RWPE1 (cell line): ENCODE data around the gene NBEAL1.
A peak's percentile ranks its signal among the peaks of the same experiment; 100 is the strongest.
"Not testable (repeated sequence)": the region's sequence is repeated elsewhere in the genome, so short reads cannot be mapped to it uniquely, and the experiment has no call there.

ENCODE experiments used
- CTCF ChIA-PET: fragments of 350-600 bp; sonication (Branson Sonifier 250); formaldehyde crosslinking; extraction: SDS; loops from one replicate; lab custom pipeline; 2021; lab: Yijun Ruan, JAX
- POLR2A ChIA-PET: fragments of 400-600 bp; formaldehyde crosslinking; extraction: SDS; loops from one replicate; lab custom pipeline; 2020; ENCODE audit warnings: antibody characterized with exemption; ENCODE audit not compliant: low non-redundant PET; lab: Yijun Ruan, JAX
- DNase-seq: peaks from one replicate; pipeline ENCODE4 v3.0.0; 2012; ENCODE audit warnings: low spot score
- H3K27ac ChIP-seq: fragments of 450-650 bp; 2 replicates; pipeline ENCODE4 v1.5.1; 2017
- TF ChIP-seq, protein P1 (sequence below): fragments of 450-650 bp; conservative IDR thresholded peaks from 2 replicates; pipeline ENCODE4 v1.5.1; 2017; ENCODE audit warnings: low read depth, mild to moderate bottlenecking

Gene NBEAL1

DNA sequence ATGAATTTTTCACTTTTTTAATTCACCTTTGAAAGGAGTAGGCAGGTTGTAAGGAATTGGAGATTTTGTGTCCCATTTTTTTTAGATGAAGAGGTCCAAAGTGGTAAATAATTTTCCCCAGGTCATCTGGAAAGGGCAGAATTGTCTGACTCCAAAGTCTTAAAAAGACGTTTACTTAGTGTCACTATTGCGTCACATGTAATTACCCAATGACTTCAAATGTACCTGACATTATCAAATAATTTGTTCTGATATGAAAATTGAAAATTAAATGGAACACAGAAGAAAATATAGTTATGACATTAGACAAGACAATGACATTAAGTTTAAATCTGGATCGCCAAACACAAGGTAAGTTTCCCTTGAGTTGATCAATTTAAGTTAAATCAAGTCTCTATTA is 24.2 kb upstream of the NBEAL1 start:
- H3K27ac ChIP-seq = no peak overlapping the region
- TF ChIP-seq, protein P1, sequence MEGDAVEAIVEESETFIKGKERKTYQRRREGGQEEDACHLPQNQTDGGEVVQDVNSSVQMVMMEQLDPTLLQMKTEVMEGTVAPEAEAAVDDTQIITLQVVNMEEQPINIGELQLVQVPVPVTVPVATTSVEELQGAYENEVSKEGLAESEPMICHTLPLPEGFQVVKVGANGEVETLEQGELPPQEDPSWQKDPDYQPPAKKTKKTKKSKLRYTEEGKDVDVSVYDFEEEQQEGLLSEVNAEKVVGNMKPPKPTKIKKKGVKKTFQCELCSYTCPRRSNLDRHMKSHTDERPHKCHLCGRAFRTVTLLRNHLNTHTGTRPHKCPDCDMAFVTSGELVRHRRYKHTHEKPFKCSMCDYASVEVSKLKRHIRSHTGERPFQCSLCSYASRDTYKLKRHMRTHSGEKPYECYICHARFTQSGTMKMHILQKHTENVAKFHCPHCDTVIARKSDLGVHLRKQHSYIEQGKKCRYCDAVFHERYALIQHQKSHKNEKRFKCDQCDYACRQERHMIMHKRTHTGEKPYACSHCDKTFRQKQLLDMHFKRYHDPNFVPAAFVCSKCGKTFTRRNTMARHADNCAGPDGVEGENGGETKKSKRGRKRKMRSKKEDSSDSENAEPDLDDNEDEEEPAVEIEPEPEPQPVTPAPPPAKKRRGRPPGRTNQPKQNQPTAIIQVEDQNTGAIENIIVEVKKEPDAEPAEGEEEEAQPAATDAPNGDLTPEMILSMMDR = no peak
- no peak for DNase-seq
- ChIA-PET CTCF (no interaction called here), POLR2A (no interaction called here)

DNA sequence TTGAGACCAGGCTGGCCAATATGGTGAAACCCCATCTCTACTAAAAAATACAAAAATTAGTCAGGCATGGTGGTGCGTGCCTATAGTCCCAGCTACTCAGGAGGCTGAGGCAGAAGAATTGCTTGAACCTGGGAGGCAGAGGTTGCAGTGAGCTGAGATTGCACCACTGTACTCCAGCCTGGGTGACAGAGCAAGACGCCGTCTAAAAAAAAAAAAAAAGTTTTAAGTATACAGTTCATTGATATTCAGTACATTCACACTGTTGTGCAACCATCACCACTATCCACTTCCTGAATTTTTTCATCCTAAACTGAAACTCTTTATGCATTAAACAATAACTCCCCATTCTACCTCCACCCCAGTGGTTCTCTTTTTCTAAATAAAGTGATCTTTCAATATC is 17.6 kb upstream of the NBEAL1 start:
- POLR2A ChIA-PET, DNase-seq, CTCF ChIA-PET, H3K27ac ChIP-seq: not testable (repeated sequence)

DNA sequence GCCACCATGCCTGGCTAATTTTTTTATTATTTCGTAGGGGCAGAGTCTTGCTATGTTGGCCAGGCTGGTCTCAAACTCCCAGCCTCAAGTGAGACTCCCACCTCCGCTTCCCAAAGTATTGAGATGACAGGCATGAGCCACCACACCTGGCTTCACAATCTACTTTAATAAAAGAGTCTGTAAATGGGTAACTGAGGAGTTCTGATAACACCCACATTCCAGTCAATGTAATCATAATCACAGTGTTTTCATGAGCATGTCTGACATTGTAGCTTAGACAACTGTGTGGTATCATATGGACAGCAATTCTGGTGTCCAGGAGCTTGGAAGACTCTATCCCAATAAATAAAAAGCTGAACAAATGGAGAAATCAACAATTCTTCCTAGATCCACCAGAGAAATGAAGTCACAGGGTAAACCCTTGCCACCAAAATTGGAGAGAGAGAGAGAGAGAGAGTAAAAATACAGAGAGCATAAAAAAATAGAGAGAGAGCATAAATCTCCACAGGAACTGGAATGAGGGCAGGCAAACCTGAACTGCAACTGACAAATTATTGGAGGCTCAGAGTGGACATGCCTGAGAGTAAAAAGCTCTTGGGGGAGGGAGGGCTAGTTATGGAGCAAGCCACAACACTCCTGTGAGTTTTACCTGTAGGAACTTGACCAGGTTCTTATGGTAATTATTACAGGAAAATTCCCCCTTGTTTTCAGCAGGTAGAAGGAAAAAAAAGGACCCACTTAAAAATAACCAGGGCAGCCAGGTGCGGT is 12.4 kb upstream of the NBEAL1 start:
- ChIA-PET CTCF (interaction anchor here (0.6 kb wide), 1 partner anchor 38 kb away, joined by 4 read pairs; no protein-coding TSS in a partner anchor), POLR2A (no interaction called here)
- no peak overlapping the region for H3K27ac ChIP-seq
- TF ChIP-seq, protein P1 = no peak
- DNase-seq = peak; percentile 27

DNA sequence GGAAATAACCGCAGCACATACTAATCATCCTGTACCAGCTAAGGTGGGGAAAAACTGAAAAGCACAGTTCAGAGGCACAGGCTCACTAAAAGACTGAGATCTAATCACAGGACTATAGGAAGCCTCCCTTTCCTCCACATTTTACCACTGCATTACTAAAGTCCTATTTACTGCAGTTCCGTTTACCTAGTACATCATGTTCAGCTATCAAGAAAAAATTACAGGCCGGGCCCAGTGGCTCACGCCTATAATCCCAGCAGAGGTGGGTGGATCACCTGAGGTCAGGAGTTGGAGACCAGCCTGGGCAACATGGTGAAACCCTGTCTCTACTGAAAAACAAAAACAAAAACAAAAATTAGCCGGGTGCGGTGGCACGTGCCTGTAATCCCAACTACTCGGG is 11.0 kb upstream of the NBEAL1 start:
- TF ChIP-seq, protein P1 = no peak
- CTCF ChIA-PET = no interaction called here
- POLR2A ChIA-PET = no interaction called here
- no peak overlapping the region for H3K27ac ChIP-seq
- no peak for DNase-seq

DNA sequence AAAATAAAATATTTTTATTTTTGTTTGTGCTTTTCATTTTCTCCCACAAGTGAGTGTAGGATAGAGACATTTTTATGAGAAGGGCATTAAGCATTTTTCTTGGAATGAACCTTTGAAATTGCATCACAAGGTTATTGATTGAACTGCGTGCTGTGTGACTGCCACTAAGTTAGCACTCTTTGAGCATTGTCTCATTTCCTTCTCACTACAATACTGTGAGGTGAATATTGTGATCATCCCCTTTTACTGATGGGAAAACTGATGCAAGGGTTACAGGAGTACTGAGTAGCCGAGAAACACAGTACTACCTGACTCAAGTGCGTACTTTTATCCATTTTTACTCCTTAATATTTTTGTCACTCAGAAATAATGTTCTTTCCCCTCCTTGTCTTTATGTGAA is 2.0 kb downstream of the NBEAL1 start:
- TF ChIP-seq, protein P1 = no peak
- no peak overlapping the region for H3K27ac ChIP-seq
- CTCF ChIA-PET = interaction anchor here (0.7 kb wide), 1 partner anchor 31 kb away, joined by 7 read pairs; no protein-coding TSS in a partner anchor
- POLR2A ChIA-PET = no interaction called here
- no peak for DNase-seq

DNA sequence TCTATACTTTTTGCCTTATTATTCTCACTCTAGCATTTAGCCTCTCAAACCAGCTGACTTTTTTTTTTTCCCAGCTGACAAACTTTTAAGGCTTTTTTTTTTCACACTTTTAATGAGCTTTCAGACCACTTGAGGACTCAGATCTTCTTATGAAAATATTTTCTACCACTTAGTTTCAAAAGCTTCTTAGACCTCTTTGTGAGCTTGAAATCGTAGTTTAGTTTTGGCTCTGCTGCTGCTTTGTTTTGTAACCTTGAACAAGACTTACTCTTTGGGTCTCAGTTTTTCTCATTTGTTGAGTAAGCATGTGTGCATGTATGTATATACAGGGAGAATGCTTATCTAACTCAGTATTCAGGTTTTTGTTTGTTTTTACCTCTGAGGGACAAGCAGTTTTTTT is 3.5 kb downstream of the NBEAL1 start:
- POLR2A ChIA-PET = no interaction called here
- DNase-seq = no peak
- CTCF ChIA-PET = no interaction called here
- H3K27ac ChIP-seq = no peak overlapping the region
- TF ChIP-seq, protein P1 = no peak

DNA sequence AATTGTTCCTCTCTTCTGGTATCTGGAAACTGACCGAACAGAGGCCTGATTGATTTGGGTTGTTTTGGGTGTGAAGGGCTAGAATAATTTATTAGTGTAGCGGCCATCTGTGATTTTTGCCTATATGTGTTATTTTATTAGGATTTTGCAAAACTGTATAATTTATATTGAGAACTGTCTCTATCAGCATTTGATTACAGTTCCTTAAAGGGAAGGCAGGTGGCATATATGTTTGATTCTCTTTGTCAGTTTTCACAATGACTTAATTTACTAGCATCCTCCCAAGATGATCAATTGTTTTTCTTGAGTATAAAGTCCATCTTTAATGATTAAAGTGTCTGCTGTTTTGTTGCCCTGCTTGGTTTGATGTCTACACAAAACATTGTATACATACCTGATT is 4.5 kb downstream of the NBEAL1 start:
- H3K27ac ChIP-seq = no peak overlapping the region
- TF ChIP-seq, protein P1 = peak; percentile 19; the same call in 1 of the 2 replicates
- POLR2A ChIA-PET = no interaction called here
- DNase-seq = no peak
- CTCF ChIA-PET = no interaction called here
